Panc1 (cell line): ENCODE results near the gene CHL1. TPM values are rescaled to one million over a fixed set of nuclear protein-coding genes. Genes with fewer than 3 reads are reported as not detected.

ENCODE experiments used
- ATAC-seq: fragments of 200-7000 bp; cut with Tn5 transposase; 2 replicates; pipeline ENCODE4 v1.9.1; 2020; ENCODE audit warnings: mild to moderate bottlenecking, moderate library complexity
- BruUV-seq: library from RNA; stranded (reverse); fragments of 400-500 nt; replicated peaks from 2 replicates; lab custom pipeline; 2021; lab: Mats Ljungman, UMichigan
- CTCF ChIA-PET: fragments of 300-600 bp; sonication (Branson Sonifier 250); formaldehyde crosslinking; loops from one replicate; lab custom pipeline; 2022; ENCODE audit warnings: antibody characterized with exemption; lab: Charles Lee
- POLR2A ChIA-PET: fragments of 300-600 bp; sonication (Branson Sonifier 250); formaldehyde crosslinking; loops from one replicate; lab custom pipeline; 2022; ENCODE audit warnings: antibody characterized with exemption; lab: Charles Lee
- DNase-seq: peaks from one replicate; pipeline ENCODE4 v3.0.0-alpha.2; 2010; ENCODE audit warnings: low read depth, low spot score
- H3K27ac ChIP-seq: 2 replicates; pipeline ENCODE4 v1.5.1; 2011; ENCODE audit warnings: mild to moderate bottlenecking, low read length, inconsistent platforms
- H3K27me3 ChIP-seq: fragments of 200-500 bp; sonication (Bioruptor generic); 2 replicates; pipeline ENCODE4 v1.6.0; 2014; ENCODE audit warnings: low read length, inconsistent platforms; ENCODE audit not compliant: control insufficient read depth, insufficient read depth
- H3K36me3 ChIP-seq: fragments of 200-500 bp; sonication (Bioruptor generic); 2 replicates; pipeline ENCODE4 v1.5.1; 2014; ENCODE audit warnings: inconsistent platforms, mild to moderate bottlenecking, low read length, moderate library complexity; ENCODE audit not compliant: control insufficient read depth, insufficient read depth
- H3K4me1 ChIP-seq: 2 replicates; pipeline ENCODE4 v1.5.1; 2011; ENCODE audit warnings: inconsistent platforms, mild to moderate bottlenecking, low read length, moderate library complexity; ENCODE audit not compliant: control insufficient read depth, insufficient read depth
- H3K4me3 ChIP-seq, 2 experiments: 2 replicates each; pipeline ENCODE4 v1.5.1; 2011 to 2012; ENCODE audit warnings: low read depth in 2 of 2, low read length in 2 of 2, mild to moderate bottlenecking in 2 of 2, inconsistent platforms in 1 of 2, moderate library complexity in 1 of 2
- H3K9me3 ChIP-seq: fragments of 200-500 bp; sonication (Bioruptor generic); 2 replicates; pipeline ENCODE4 v1.5.1; 2014; ENCODE audit warnings: low read depth, mild to moderate bottlenecking, inconsistent platforms, low read length, moderate library complexity; ENCODE audit not compliant: control insufficient read depth, insufficient read depth
- POLR2AphosphoS5 ChIP-seq: IDR thresholded peaks from 2 replicates; pipeline ENCODE4 v1.6.1; 2012; ENCODE audit warnings: mild to moderate bottlenecking, low read depth, low read length, moderate library complexity
- SIN3A ChIP-seq: IDR thresholded peaks from 2 replicates; pipeline ENCODE4 v1.6.1; 2012; ENCODE audit warnings: low read depth, mild to moderate bottlenecking, low read length, moderate library complexity, borderline replicate concordance; ENCODE audit not compliant: insufficient read depth
- TCF7L2 ChIP-seq: IDR thresholded peaks from 2 replicates; pipeline ENCODE4 v1.6.1; 2011; ENCODE audit warnings: mild to moderate bottlenecking, low read depth, low read length, inconsistent platforms
- in situ Hi-C: cut with HindIII; loops from 2 replicates; pipeline ENCODE4 v1.10.0; 2016; ENCODE audit warnings: low sequenced_read_pairs, low pct_unique_long_range_greater_than_20kb
- intact Hi-C: fragments of 100-400 bp; cut with micrococcal nuclease; formaldehyde crosslinking; loops from one replicate; pipeline ENCODE4 v1.10.0; 2022; ENCODE audit not compliant: unreplicated experiment
- total RNA-seq: library from RNA; stranded (reverse); gene quantifications from one replicate; pipeline ENCODE4 v1.2.1, GENCODE V29; 2021; ENCODE audit not compliant: unreplicated experiment
- TF ChIP-seq, protein P1 (sequence below): fragments of 450-650 bp; IDR thresholded peaks from 2 replicates; pipeline ENCODE4 v1.5.1; 2017; ENCODE audit warnings: mild to moderate bottlenecking
- TF ChIP-seq, protein P2 (sequence below), 2 experiments: IDR thresholded peaks; 2 replicates each; pipeline ENCODE4 v1.6.1; 2011 to 2012; ENCODE audit warnings: low read depth in 2 of 2, control low read depth in 1 of 2, low read length in 1 of 2, mild to moderate bottlenecking in 1 of 2, moderate library complexity in 1 of 2; ENCODE audit not compliant: insufficient read depth in 1 of 2

The CHL1 gene
- total RNA-seq, 1 experiment from 2014 or later, result not detected

DNA sequence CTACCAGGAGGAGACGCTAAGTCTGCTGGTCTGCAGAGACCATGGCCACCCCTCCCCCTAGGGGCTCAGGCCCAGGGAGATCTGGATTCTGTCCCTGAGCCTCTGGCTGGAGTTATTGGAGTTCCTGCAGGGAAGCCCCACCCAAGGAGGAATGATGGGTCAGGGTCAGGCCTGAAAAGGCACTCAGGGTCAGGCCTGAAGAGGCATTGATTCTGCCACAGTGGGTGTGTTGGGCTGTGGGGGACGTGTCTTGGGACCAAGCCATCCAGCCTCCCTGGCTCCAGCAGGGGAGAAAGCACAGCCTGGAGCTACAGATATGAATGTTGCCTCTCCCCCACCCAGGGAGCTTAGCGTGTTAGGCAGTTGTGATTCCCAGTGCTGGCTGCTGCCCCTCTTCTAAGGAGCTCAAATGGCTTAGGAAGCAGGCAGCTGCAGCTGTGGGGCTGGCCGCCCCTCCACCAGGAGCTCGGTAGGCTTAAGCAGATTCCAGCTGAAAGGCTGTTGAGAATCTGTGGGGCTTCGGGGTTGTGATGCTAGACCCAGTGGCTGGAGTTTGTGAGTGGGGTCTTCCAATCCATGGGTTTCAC lies 176.7 kb downstream of the CHL1 start:
- in situ Hi-C loops (no loop called here), intact Hi-C loops (no loop called here)
- Histone ChIP-seq H3K27ac (no peak overlapping the region), H3K9me3 (no peaks in the 10 kb centered on the region), H3K36me3 (no peaks in the 10 kb centered on the region), H3K4me1 (no peaks in the 10 kb centered on the region), H3K4me3 (no peak overlapping the region), H3K27me3 (no peaks in the 10 kb centered on the region)
- TF ChIP-seq POLR2AphosphoS5, result no peak
- TF ChIP-seq, protein P1, sequence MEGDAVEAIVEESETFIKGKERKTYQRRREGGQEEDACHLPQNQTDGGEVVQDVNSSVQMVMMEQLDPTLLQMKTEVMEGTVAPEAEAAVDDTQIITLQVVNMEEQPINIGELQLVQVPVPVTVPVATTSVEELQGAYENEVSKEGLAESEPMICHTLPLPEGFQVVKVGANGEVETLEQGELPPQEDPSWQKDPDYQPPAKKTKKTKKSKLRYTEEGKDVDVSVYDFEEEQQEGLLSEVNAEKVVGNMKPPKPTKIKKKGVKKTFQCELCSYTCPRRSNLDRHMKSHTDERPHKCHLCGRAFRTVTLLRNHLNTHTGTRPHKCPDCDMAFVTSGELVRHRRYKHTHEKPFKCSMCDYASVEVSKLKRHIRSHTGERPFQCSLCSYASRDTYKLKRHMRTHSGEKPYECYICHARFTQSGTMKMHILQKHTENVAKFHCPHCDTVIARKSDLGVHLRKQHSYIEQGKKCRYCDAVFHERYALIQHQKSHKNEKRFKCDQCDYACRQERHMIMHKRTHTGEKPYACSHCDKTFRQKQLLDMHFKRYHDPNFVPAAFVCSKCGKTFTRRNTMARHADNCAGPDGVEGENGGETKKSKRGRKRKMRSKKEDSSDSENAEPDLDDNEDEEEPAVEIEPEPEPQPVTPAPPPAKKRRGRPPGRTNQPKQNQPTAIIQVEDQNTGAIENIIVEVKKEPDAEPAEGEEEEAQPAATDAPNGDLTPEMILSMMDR, result no peak
- TF ChIP-seq, protein P2, sequence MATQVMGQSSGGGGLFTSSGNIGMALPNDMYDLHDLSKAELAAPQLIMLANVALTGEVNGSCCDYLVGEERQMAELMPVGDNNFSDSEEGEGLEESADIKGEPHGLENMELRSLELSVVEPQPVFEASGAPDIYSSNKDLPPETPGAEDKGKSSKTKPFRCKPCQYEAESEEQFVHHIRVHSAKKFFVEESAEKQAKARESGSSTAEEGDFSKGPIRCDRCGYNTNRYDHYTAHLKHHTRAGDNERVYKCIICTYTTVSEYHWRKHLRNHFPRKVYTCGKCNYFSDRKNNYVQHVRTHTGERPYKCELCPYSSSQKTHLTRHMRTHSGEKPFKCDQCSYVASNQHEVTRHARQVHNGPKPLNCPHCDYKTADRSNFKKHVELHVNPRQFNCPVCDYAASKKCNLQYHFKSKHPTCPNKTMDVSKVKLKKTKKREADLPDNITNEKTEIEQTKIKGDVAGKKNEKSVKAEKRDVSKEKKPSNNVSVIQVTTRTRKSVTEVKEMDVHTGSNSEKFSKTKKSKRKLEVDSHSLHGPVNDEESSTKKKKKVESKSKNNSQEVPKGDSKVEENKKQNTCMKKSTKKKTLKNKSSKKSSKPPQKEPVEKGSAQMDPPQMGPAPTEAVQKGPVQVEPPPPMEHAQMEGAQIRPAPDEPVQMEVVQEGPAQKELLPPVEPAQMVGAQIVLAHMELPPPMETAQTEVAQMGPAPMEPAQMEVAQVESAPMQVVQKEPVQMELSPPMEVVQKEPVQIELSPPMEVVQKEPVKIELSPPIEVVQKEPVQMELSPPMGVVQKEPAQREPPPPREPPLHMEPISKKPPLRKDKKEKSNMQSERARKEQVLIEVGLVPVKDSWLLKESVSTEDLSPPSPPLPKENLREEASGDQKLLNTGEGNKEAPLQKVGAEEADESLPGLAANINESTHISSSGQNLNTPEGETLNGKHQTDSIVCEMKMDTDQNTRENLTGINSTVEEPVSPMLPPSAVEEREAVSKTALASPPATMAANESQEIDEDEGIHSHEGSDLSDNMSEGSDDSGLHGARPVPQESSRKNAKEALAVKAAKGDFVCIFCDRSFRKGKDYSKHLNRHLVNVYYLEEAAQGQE (IDR thresholded peaks at IDR 0.05; ENCODE audit: insufficient read depth in 1 of 2, low read depth in 2 of 2, low read length in 1 of 2), result no peak
- no peak for TF ChIP-seq SIN3A
- no peak for TF ChIP-seq TCF7L2
- DNase-seq (no peak), ATAC-seq (no peak)
- ChIA-PET CTCF (no interaction called here), POLR2A (no interaction called here)
- BruUV-seq, result no TSS peak

DNA sequence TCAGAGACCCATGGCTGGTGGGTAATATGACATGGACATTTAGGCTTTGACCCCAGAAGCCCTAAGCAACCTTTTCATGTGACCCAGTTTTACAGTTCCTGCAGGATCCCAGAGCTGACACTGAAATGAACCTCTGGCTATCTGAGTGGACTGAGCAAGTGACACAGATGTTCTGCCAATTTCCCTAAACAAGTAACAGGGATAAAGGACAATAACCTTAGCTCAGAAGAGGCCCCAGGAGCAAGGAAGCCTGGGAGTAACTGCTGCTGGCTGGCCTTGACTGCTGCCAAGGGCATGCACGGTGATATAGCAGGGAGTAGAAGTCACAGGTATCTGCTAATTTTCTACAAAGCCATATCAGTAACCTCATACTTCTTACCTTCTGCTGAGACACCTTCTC lies 177.9 kb downstream of the CHL1 start:
- DNase-seq, result no peak
- no peak for ATAC-seq
- H3K36me3 ChIP-seq, result no peaks in the 10 kb centered on the region
- ChIA-PET CTCF (no interaction called here), POLR2A (no interaction called here)
- in situ Hi-C loops, result no loop called here
- TF ChIP-seq SIN3A (no peak), TCF7L2 (no peak), POLR2AphosphoS5 (no peak)
- TF ChIP-seq, protein P2 (IDR thresholded peaks at IDR 0.05; ENCODE audit: insufficient read depth in 1 of 2, low read depth in 2 of 2, low read length in 1 of 2), result no peak
- TF ChIP-seq, protein P1, result no peak
- H3K27ac ChIP-seq, result no peak overlapping the region
- no TSS peak for BruUV-seq
- no peaks in the 10 kb centered on the region for H3K27me3 ChIP-seq
- no peaks in the 10 kb centered on the region for H3K4me1 ChIP-seq
- no peak overlapping the region for H3K4me3 ChIP-seq
- intact Hi-C loops, result no loop called here
- no peaks in the 10 kb centered on the region for H3K9me3 ChIP-seq
